GM19372 (cell line): ENCODE results near the gene FAM131B.

Source experiments
- ATAC-seq: cut with Tn5 transposase; IDR thresholded peaks from one replicate; pipeline ENCODE4 v1.9.1; 2021; ENCODE audit warnings: mild to moderate bottlenecking, low read depth, moderate library complexity; ENCODE audit not compliant: unreplicated experiment

FAM131B gene

GRCh38 chr7:143361552-143362130 lies 872 bp downstream of the FAM131B start:
- ATAC-seq, result no peak

- no peak for ATAC-seq
Measured at GRCh38 chr7:143360788-143361551, 1.5 kb downstream of the FAM131B start.

- ATAC-seq, result no peak
Measured at GRCh38 chr7:143359771-143360353, 2.7 kb downstream of the FAM131B start.

- ATAC-seq, result no peak
Measured at GRCh38 chr7:143358626-143359025, 3.9 kb downstream of the FAM131B start.

- no peak for ATAC-seq
Measured at GRCh38 chr7:143356414-143357050, 6.0 kb downstream of the FAM131B start.

- ATAC-seq, result no peak
Measured at GRCh38 chr7:143355450-143356385, 6.8 kb downstream of the FAM131B start.

- ATAC-seq, result no peak
Measured at GRCh38 chr7:143354965-143355364, 7.5 kb downstream of the FAM131B start.

- ATAC-seq, result no peak
Measured at GRCh38 chr7:143354376-143354775, 8.1 kb downstream of the FAM131B start.

GRCh38 chr7:143352531-143353002 lies 9.9 kb downstream of the FAM131B start:
- no peak for ATAC-seq

GRCh38 chr7:143351574-143351973 lies 10.9 kb downstream of the FAM131B start:
- ATAC-seq, result no peak

GRCh38 chr7:143351060-143351459 lies 11.5 kb downstream of the FAM131B start:
- no peak for ATAC-seq

GRCh38 chr7:143347950-143348349 lies 14.6 kb downstream of the FAM131B start:
- ATAC-seq, result no peak

GRCh38 chr7:143346018-143346417 lies 16.5 kb downstream of the FAM131B start:
- no peak for ATAC-seq

- ATAC-seq, result peak; percentile 88
Measured at GRCh38 chr7:143345428-143345900, 17.0 kb downstream of the FAM131B start.

GRCh38 chr7:143343596-143343995 lies 18.9 kb downstream of the FAM131B start:
- ATAC-seq, result no peak

GRCh38 chr7:143341842-143342241 lies 20.7 kb downstream of the FAM131B start:
- ATAC-seq, result no peak

- ATAC-seq, result no peak
Measured at GRCh38 chr7:143337216-143337615, 25.3 kb downstream of the FAM131B start.

GRCh38 chr7:143334244-143334643 lies 28.3 kb downstream of the FAM131B start:
- ATAC-seq, result no peak

GRCh38 chr7:143331179-143331801 lies 31.2 kb downstream of the FAM131B start:
- ATAC-seq, result no peak
